HCT116 (cell line): ENCODE results near the gene C16orf74. TPM values are rescaled to one million over a fixed set of nuclear protein-coding genes. Genes with fewer than 3 reads are reported as not detected.

Experiments
- ATAC-seq: fragments of 200-7000 bp; cut with Tn5 transposase; 2 replicates; pipeline ENCODE4 v1.9.1; 2020; ENCODE audit warnings: mild to moderate bottlenecking, moderate library complexity
- BruUV-seq: library from RNA; stranded (reverse); fragments of 400-500 nt; replicated peaks from 2 replicates; lab custom pipeline; 2021; lab: Mats Ljungman, UMichigan
- CTCF ChIA-PET: fragments of 300-600 bp; sonication (Branson Sonifier 250); formaldehyde crosslinking; loops from one replicate; lab custom pipeline; 2021; ENCODE audit warnings: antibody characterized with exemption; lab: Charles Lee
- POLR2A ChIA-PET: fragments of 300-600, 350-600 bp; sonication (Branson Sonifier 250); formaldehyde crosslinking; loops from one replicate; lab custom pipeline; 2021; ENCODE audit warnings: antibody characterized with exemption; lab: Charles Lee
- RAD21 ChIA-PET, 2 experiments: fragments of 300-600 bp; sonication (Branson Sonifier 250); formaldehyde crosslinking; loops; one replicate each; lab custom pipeline; 2023; ENCODE audit warnings: low total read pairs in 2 of 2; ENCODE audit not compliant: uncharacterized antibody in 2 of 2, unreplicated experiment in 2 of 2, low non-redundant PET in 1 of 2; lab: Charles Lee
- DNase-seq: peaks from one replicate; pipeline ENCODE4 v3.0.0-alpha.2; 2010; ENCODE audit warnings: low read depth, low spot score
- H2AFZ ChIP-seq: fragments of 200-600 bp; shearing (Covaris generic), sonication (generic); 2 replicates; pipeline ENCODE4 v1.6.1; 2017; ENCODE audit warnings: low read depth, mixed run types, mixed read lengths, antibody characterized with exemption, low read length; ENCODE audit not compliant: poor library complexity, severe bottlenecking
- H3K27ac ChIP-seq: 2 replicates; pipeline ENCODE4 v1.5.1; 2012; ENCODE audit warnings: low read depth, low read length
- H3K27me3 ChIP-seq: fragments of 200-600 bp; sonication (generic); 2 replicates; pipeline ENCODE4 v1.6.1; 2016; ENCODE audit warnings: mixed run types, low read length, mixed read lengths; ENCODE audit not compliant: insufficient read depth
- H3K36me3 ChIP-seq, 2 experiments: fragments of 200-500 bp in 1 of 2; fragments of 200-600 bp in 1 of 2; sonication (Bioruptor generic) in 1 of 2; sonication (generic) in 1 of 2; 2 replicates each; pipeline versions ENCODE4 v1.5.1 to v1.6.1; 2014 to 2016; ENCODE audit warnings: low read length in 2 of 2, inconsistent platforms in 1 of 2, mixed read lengths in 1 of 2, mixed run types in 1 of 2; ENCODE audit not compliant: insufficient read depth in 2 of 2, control insufficient read depth in 1 of 2
- H3K4me1 ChIP-seq, 2 experiments: fragments of 200-600 bp in 1 of 2; sonication (generic) in 1 of 2; 2 replicates each; pipeline versions ENCODE4 v1.5.1 to v1.6.1; 2012 to 2017; ENCODE audit warnings: low read length in 2 of 2, inconsistent platforms in 1 of 2, mild to moderate bottlenecking in 1 of 2, mixed read lengths in 1 of 2, mixed run types in 1 of 2, moderate library complexity in 1 of 2; ENCODE audit not compliant: insufficient read depth in 2 of 2, control insufficient read depth in 1 of 2
- H3K4me2 ChIP-seq: fragments of 200-600 bp; sonication (generic); 2 replicates; pipeline ENCODE4 v1.6.1; 2017; ENCODE audit warnings: mixed run types, low read length, mixed read lengths
- H3K4me3 ChIP-seq, 2 experiments: fragments of 200-600 bp in 1 of 2; sonication (generic) in 1 of 2; replicated peaks in 1 of 2; 2 replicates each; pipeline ENCODE4 v1.5.1; 2011 to 2016; ENCODE audit warnings: low read length in 2 of 2, control low read depth in 1 of 2, low read depth in 1 of 2, mild to moderate bottlenecking in 1 of 2, mixed read lengths in 1 of 2, mixed run types in 1 of 2
- H3K79me2 ChIP-seq: fragments of 200-600 bp; sonication (generic); 2 replicates; pipeline ENCODE4 v1.6.1; 2017; ENCODE audit warnings: mild to moderate bottlenecking, mixed run types, low read length, moderate library complexity, mixed read lengths; ENCODE audit not compliant: insufficient read depth
- H3K9ac ChIP-seq: fragments of 200-600 bp; sonication (generic); 2 replicates; pipeline ENCODE4 v1.6.1; 2016; ENCODE audit warnings: low read length, mixed read lengths
- H3K9me2 ChIP-seq: fragments of 200-600 bp; sonication (generic), shearing (Covaris generic); 2 replicates; pipeline ENCODE4 v1.6.1; 2017; ENCODE audit warnings: mixed run types, mild to moderate bottlenecking, moderate library complexity; ENCODE audit not compliant: insufficient read depth
- H3K9me3 ChIP-seq, 2 experiments: fragments of 200-500 bp in 1 of 2; fragments of 200-600 bp in 1 of 2; sonication (Bioruptor generic) in 1 of 2; sonication (generic) in 1 of 2; 2 replicates each; pipeline ENCODE4 v1.6.1; 2014 to 2017; ENCODE audit warnings: low read length in 2 of 2, mixed read lengths in 2 of 2, inconsistent platforms in 1 of 2, low read depth in 1 of 2, mild to moderate bottlenecking in 1 of 2, mixed run types in 1 of 2, moderate library complexity in 1 of 2; ENCODE audit not compliant: control insufficient read depth in 1 of 2, insufficient read depth in 1 of 2
- H4K20me1 ChIP-seq: fragments of 200-600 bp; sonication (generic), shearing (Covaris generic); 2 replicates; pipeline ENCODE4 v1.6.1; 2017; ENCODE audit warnings: mixed run types, mild to moderate bottlenecking, moderate library complexity; ENCODE audit not compliant: insufficient read depth
- CBX3 ChIP-seq: IDR thresholded peaks from 2 replicates; pipeline ENCODE4 v1.6.1; 2012; ENCODE audit warnings: low read depth
- CEBPB ChIP-seq: IDR thresholded peaks from 2 replicates; pipeline ENCODE4 v1.6.1; 2012; ENCODE audit warnings: low read depth
- EZH2phosphoT487 ChIP-seq: fragments of 200-600 bp; IDR thresholded peaks from 2 replicates; pipeline ENCODE4 v1.6.1; 2018; ENCODE audit warnings: antibody characterized with exemption, borderline replicate concordance
- JUND ChIP-seq: IDR thresholded peaks from 2 replicates; pipeline ENCODE4 v1.6.1; 2012
- POLR2A ChIP-seq: IDR thresholded peaks from 2 replicates; pipeline ENCODE4 v1.7.0; 2011; ENCODE audit warnings: borderline replicate concordance; ENCODE audit not compliant: insufficient read depth, insufficient read length; ENCODE audit errors: extremely low read depth
- SIN3A ChIP-seq: IDR thresholded peaks from 2 replicates; pipeline ENCODE4 v1.6.1; 2012; ENCODE audit warnings: low read depth
- SRF ChIP-seq: IDR thresholded peaks from 2 replicates; pipeline ENCODE4 v1.6.1; 2012; ENCODE audit warnings: low read depth
- YY1 ChIP-seq: IDR thresholded peaks from 2 replicates; pipeline ENCODE4 v1.6.1; 2011; ENCODE audit warnings: low read length, low read depth, moderate library complexity, mild to moderate bottlenecking; ENCODE audit not compliant: insufficient replicate concordance; ENCODE audit errors: extremely low read depth
- ZFX ChIP-seq: fragments of 450-650 bp; IDR thresholded peaks from 2 replicates; pipeline ENCODE4 v1.6.1; 2017
- intact Hi-C: fragments of 100-400 bp; cut with micrococcal nuclease; formaldehyde crosslinking; loops from 2 replicates; pipeline ENCODE4 v1.10.0; 2022
- total RNA-seq: library from RNA; stranded (reverse); gene quantifications from one replicate; pipeline ENCODE4 v1.2.1, GENCODE V29; 2021; ENCODE audit not compliant: unreplicated experiment

The C16orf74 gene
- total RNA-seq, 1 experiment from 2014 or later, result 30.0 TPM

GRCh38 chr16:85799497-85800320 lies 48.8 kb upstream of the C16orf74 start, which contains the start of the genes COX4I1 and EMC8 (continued):
- TF ChIP-seq SIN3A, result peak; percentile 98
- peak; percentile 82 for TF ChIP-seq YY1
- TF ChIP-seq EZH2phosphoT487, result no peak
- no peak for TF ChIP-seq CEBPB
- TF ChIP-seq, all 23 proteins: peak for 10

- H3K27me3 ChIP-seq, result no peaks in the 10 kb centered on the region
- POLR2A ChIA-PET, result no interaction called here
- no peaks in the 10 kb centered on the region for H3K9me2 ChIP-seq
- H3K4me2 ChIP-seq, result peak overlapping the region; percentile 75
- CTCF ChIA-PET, result no interaction called here
- peak overlapping the region; percentile 92 to 93 for H3K4me3 ChIP-seq
- H2AFZ ChIP-seq, result no peak overlapping the region
- ATAC-seq (peak; percentile 66), DNase-seq (no peak)
- RAD21 ChIA-PET, result no interaction called here
- H3K36me3 ChIP-seq, result peaks cover 41 to 60% of the 10 kb centered on the region in 2 experiments
- peaks cover 7% of the 10 kb centered on the region; the same call in 1 of the 2 replicates for H4K20me1 ChIP-seq
- intact Hi-C loops, result no loop called here
- H3K79me2 ChIP-seq, result peaks cover 100% of the 10 kb centered on the region
- no peak for TF ChIP-seq SRF
- TF ChIP-seq POLR2A, result no peak
- TF ChIP-seq CBX3, result no peak
- TF ChIP-seq ZFX, result peak; percentile 99
- no peak for TF ChIP-seq JUND
- peak overlapping the region; percentile 89 for H3K9ac ChIP-seq
- peak overlapping the region; percentile 90 for H3K27ac ChIP-seq
- no TSS peak for BruUV-seq
- H3K4me1 ChIP-seq, result peaks cover 11 to 22% of the 10 kb centered on the region in 2 experiments; a peak in 3 of 4 replicates
- H3K9me3 ChIP-seq, result no peaks in the 10 kb centered on the region
Measured at GRCh38 chr16:85798901-85799496, 48.1 kb upstream of the C16orf74 start.
